ENCODE data around the gene ADARB2. TPM values are rescaled to one million over a fixed set of nuclear protein-coding genes. Genes with fewer than 3 reads are reported as not detected.

Gene ADARB2
- total RNA-seq, 4 donors from 2014 or later, result 0.13 to 6.1 (median 0.57) TPM

DNA sequence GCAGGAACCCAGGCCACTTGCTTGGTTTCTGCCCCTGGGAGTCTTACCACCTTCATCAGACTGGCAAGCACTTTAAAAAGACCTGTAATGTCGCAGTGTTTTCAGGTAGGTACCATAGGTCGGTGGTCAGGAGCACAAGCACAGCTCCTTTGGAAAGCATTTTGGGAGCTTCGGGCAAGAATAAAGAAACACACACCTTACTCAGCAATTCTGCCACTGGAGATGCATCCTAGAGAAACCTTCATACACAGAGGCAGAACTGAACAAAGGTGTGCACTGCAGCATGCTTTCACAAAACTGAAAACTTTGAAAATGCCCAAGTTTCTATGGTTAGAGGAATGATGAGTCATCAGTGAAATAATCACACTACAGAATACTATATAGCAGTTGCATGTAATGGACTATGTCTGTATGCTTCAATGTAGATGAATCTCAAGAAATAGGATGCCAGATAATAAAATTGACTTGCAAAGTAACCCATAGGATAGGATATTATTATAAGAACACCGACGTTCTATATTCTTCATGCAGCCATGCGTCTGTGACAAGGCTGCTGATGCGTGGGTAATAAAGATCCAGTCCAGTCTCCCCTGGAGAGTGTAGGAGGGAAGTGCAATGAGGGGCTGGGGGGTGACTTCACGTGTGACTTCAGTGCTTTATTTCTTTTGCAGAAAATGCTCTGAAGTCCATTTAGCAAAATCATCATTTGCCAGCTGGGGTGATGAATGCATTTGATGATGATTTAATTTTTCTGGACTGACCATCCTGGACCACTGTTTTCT is 371.6 kb downstream of the ADARB2 start:
- no peak for DNase-seq (ENCODE audit: low spot score)
- TF ChIP-seq, protein P1, sequence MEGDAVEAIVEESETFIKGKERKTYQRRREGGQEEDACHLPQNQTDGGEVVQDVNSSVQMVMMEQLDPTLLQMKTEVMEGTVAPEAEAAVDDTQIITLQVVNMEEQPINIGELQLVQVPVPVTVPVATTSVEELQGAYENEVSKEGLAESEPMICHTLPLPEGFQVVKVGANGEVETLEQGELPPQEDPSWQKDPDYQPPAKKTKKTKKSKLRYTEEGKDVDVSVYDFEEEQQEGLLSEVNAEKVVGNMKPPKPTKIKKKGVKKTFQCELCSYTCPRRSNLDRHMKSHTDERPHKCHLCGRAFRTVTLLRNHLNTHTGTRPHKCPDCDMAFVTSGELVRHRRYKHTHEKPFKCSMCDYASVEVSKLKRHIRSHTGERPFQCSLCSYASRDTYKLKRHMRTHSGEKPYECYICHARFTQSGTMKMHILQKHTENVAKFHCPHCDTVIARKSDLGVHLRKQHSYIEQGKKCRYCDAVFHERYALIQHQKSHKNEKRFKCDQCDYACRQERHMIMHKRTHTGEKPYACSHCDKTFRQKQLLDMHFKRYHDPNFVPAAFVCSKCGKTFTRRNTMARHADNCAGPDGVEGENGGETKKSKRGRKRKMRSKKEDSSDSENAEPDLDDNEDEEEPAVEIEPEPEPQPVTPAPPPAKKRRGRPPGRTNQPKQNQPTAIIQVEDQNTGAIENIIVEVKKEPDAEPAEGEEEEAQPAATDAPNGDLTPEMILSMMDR (IDR thresholded peaks at IDR 0.05), result no peak
- ATAC-seq (ENCODE audit: low FRiP score), result no peak

DNA sequence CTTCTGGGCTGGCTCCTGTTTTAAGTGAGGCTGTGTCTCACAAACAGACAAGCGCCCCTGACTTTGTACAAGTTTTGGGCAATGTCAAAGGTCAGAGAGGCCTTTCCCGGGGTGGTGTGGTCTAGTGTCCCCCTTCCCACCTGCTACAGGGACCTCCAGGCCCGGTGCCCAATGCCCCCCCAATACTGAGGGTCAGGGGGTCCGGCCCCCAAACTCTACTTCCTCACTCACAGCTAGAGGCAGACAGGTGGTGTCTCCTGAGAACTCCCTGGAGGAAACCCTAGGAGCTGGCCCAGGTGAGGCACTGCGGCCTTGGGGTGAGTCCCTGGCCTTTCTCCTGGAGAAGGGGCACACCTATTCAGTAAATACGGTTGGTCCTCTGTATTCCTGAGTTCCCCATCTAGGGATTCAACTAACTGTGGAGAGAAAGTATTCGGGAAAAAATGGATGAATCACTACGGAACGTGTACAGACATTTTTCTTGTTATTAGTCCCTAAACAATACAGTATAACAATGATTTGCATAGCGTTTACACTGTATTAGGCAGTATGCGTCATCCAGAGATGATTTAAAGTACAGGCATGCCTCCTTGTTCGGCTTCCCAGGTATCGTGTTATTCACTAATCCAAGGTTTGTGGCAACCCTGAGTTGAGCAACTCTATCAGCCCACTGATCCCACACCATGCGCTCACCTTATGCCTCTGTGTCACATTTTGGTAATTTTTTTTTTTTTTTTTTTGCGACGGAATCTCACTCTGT is 373.0 kb downstream of the ADARB2 start:
- TF ChIP-seq, protein P1 (IDR thresholded peaks at IDR 0.05), result no peak
- DNase-seq (ENCODE audit: low spot score) (no peak), ATAC-seq (ENCODE audit: low FRiP score) (no peak)

DNA sequence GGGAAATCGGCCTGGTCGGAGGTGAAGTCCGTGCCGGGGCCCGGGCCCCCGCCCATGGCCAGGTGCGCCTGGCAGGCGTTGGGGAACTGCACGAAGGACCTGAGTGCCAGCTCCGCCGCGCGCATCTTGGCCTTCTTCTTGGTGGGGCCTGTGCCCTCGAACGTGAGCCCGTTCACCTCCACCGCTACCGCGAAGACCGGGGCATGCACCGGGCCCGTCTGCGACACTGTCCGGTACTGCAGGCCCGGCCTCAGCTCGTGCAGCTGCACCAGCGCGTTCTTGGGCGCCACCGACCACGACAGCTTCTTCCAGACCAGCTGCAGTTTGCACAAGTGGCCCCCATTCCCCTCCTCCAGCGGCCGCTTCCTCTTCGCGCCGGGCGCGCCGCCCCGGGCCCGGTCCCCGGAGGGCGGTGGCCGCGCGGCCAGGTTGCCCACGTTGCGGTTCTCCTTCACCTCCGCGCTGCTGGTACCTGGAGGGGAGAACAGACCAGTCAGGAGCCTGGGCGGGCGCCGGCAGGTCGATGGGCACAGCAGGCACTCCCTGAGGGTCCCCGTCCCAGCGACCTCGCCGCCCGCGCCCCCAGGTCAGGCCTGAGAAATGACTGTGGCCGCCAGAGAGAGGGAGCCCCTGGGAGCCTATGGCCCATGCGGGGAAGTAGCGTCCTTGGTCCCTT is 373.7 kb downstream of the ADARB2 start:
- DNase-seq (ENCODE audit: low spot score), result no peak
- ATAC-seq (ENCODE audit: low FRiP score), result no peak
- TF ChIP-seq, protein P1 (IDR thresholded peaks at IDR 0.05), result no peak

DNA sequence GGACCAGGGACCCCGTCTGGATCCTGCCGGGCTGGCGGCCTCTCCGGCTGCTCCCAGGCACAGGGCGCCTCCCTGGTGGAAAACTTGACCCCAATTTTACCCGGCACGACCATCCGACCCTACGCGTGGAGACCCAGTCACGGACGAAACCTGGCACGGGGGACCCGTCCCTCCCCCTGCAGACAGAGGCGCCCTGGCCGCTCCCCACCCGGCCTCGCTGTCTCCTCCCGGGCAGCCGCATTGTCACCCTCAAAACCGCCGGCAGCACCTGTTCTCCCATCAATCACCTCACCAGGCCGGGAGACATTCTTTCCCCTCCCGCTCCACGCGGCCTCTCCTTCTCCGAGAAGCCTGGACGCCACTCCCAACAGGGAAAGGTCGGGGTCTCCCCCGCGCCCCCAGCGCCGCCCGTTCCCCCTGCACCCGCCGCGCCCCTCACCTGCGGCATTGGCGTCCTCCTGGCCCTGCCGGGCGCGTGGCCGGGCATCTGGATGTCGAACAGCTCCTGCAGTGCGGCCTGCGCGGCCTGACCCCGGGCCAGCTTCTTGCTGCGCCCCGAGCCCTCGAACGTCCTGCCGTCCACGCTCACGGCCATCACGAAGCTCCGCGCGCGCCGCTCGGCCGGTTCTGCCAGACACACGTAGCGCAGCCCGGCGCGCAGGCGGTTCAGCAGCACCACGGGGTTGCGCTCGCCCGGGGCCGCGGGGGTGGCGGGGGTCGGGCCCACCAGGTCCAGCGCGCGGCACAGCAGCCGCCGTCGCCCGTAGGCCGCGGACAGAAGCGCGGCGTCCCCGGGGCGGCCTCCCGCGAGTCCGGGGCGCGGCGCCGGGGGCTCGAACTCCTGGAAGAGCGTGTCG is 374.5 kb downstream of the ADARB2 start:
- TF ChIP-seq, protein P1 (IDR thresholded peaks at IDR 0.05), result no peak
- DNase-seq (ENCODE audit: low spot score) (no peak), ATAC-seq (ENCODE audit: low FRiP score) (no peak)

DNA sequence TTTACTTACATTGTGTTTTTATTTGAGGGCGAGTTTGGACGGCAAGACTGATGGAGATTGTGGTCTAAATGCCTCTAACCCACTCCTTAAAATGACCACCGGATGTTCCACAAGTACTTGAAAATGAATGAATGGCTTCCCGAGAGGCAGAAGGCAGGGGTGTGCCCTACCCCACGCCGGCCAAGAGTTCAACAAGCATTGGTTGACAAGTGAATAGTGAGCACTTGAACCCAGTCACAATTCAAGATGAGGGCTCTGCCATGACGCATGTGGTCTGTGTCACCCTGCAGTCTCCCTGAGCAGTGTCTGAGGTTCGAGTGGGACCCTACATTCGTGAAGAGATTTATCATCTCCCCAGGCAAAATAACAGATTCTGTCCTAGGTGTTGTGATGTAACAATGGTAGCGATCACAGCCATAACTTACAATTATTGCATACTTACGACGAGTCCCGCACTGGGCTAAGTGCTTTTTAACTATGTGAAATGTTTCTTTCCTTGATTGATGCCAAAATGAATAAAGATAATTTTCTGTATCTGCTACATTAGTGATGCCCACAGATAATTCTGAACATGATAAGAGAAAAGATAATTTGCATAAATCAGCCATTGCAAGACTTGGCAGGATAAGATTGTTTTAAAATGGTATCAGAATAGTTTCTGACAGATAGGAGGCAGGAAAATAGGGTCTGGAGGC is 375.8 kb downstream of the ADARB2 start:
- TF ChIP-seq, protein P1 (IDR thresholded peaks at IDR 0.05), result no peak
- DNase-seq (ENCODE audit: low spot score) (no peak), ATAC-seq (ENCODE audit: low FRiP score) (no peak)
